ENCODE results near the gene SLC17A4.

DNA sequence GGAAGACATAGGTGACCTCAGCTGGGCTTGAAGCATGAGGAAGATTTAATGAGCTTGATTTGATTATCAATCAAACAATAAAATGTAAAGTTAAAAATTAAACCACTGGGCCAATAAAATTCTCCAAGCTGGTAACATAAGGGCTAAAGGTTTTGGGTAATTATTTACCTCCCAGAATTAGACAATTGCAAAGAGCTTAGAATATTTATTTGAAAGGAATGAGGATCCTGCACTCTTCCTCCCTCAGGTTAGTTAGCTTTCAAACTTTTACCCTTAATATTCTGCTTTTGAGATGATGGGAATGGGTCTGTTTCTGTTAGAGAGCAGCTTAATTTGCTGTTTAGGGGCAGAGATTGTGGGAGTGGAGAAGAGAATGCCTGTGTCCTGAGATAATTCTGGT, at the start of gene SLC17A4:
- TF ChIP-seq, protein P1, sequence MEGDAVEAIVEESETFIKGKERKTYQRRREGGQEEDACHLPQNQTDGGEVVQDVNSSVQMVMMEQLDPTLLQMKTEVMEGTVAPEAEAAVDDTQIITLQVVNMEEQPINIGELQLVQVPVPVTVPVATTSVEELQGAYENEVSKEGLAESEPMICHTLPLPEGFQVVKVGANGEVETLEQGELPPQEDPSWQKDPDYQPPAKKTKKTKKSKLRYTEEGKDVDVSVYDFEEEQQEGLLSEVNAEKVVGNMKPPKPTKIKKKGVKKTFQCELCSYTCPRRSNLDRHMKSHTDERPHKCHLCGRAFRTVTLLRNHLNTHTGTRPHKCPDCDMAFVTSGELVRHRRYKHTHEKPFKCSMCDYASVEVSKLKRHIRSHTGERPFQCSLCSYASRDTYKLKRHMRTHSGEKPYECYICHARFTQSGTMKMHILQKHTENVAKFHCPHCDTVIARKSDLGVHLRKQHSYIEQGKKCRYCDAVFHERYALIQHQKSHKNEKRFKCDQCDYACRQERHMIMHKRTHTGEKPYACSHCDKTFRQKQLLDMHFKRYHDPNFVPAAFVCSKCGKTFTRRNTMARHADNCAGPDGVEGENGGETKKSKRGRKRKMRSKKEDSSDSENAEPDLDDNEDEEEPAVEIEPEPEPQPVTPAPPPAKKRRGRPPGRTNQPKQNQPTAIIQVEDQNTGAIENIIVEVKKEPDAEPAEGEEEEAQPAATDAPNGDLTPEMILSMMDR (IDR thresholded peaks at IDR 0.05; ENCODE audit: insufficient read depth, low read length, poor library complexity, severe bottlenecking): no peak
- TF ChIP-seq EZH2phosphoT487 (conservative IDR thresholded peaks at IDR 0.05; ENCODE audit: low read length): no peak

Measured in SU-DHL-6 (cell line).